ENCODE results near the gene FMO5. TPM values are rescaled to one million over a fixed set of nuclear protein-coding genes. Genes with fewer than 3 reads are reported as not detected.
A peak's percentile ranks its signal among the peaks of the same experiment; 100 is the strongest.

The FMO5 gene
- total and polyA plus RNA-seq, 2 of the 13 experiments (the other 11 are each of a cell fraction or from before 2014, with no cell fraction given), result 48.2 to 149 TPM

GRCh38 chr1:147168626-147169058, 56.5 kb downstream of the FMO5 start (continued):
- TF ChIP-seq GFI1 (CRISPR knock-in tag; IDR thresholded peaks at IDR 0.05; ENCODE audit: borderline replicate concordance) (peak; percentile 74), ZNF777 (CRISPR knock-in tag; IDR thresholded peaks at IDR 0.05) (no peak), ZGPAT (CRISPR knock-in tag; IDR thresholded peaks at IDR 0.05) (peak; percentile 69), AGO1 (IDR thresholded peaks at IDR 0.05; ENCODE audit: low read depth, low read length, poor library complexity, severe bottlenecking) (no peak), SMAD1 (CRISPR knock-in tag; IDR thresholded peaks at IDR 0.05; ENCODE audit: borderline replicate concordance, low read depth) (no peak), AHDC1 (CRISPR knock-in tag; IDR thresholded peaks at IDR 0.05; ENCODE audit: borderline replicate concordance) (peak; percentile 49; the same call in 1 of the 2 replicates), ZNF263 (CRISPR knock-in tag; IDR thresholded peaks at IDR 0.05) (no peak), ZNF282 (IDR thresholded peaks at IDR 0.05; ENCODE audit: partially characterized antibody) (no peak), MXD3 (CRISPR knock-in tag; IDR thresholded peaks at IDR 0.05) (no peak), MAFG (CRISPR knock-in tag; IDR thresholded peaks at IDR 0.05) (no peak), DRAP1 (CRISPR knock-in tag; IDR thresholded peaks at IDR 0.05) (peak; percentile 18; the same call in 1 of the 2 replicates), RFXANK (CRISPR knock-in tag; IDR thresholded peaks at IDR 0.05) (no peak), GTF2F1 (IDR thresholded peaks at IDR 0.05; ENCODE audit: low read length) (no peak), ZNF615 (CRISPR knock-in tag; IDR thresholded peaks at IDR 0.05; ENCODE audit: borderline replicate concordance) (no peak), TIGD3 (CRISPR knock-in tag; IDR thresholded peaks at IDR 0.05; ENCODE audit: borderline replicate concordance) (no peak), ZNF761 (CRISPR knock-in tag; conservative IDR thresholded peaks at IDR 0.05) (no peak), ZNF260 (CRISPR knock-in tag; IDR thresholded peaks at IDR 0.05; ENCODE audit: borderline replicate concordance, low read depth) (no peak), ZNF367 (CRISPR knock-in tag; IDR thresholded peaks at IDR 0.05; ENCODE audit: borderline replicate concordance) (no peak), IRF9 (CRISPR knock-in tag; IDR thresholded peaks at IDR 0.05; ENCODE audit: borderline replicate concordance) (no peak), ZNF256 (CRISPR knock-in tag; conservative IDR thresholded peaks at IDR 0.05) (no peak), MTA3 (CRISPR knock-in tag; IDR thresholded peaks at IDR 0.05) (no peak)

Data from HepG2 (cell line).